ENCODE measurements around the gene ERCC5.

GRCh38 chr13:102872531-102872930 lies 26.7 kb downstream of the ERCC5 start:
- no peak for TF ChIP-seq GATA2 (IDR thresholded peaks at IDR 0.05; ENCODE audit: low read depth, low read length)
- TF ChIP-seq GATA3 (IDR thresholded peaks at IDR 0.05; ENCODE audit: low read depth, low read length) = no peak

Data from SH-SY5Y (cell line).